8988T (cell line): ENCODE results near the gene WDR31.

Source experiments
- DNase-seq: peaks from one replicate; pipeline ENCODE4 v3.0.0; 2011

The WDR31 gene

GRCh38 chr9:113293285-113293878 lies 46.7 kb downstream of the WDR31 start:
- no peak for DNase-seq

GRCh38 chr9:113290052-113290607 lies 49.9 kb downstream of the WDR31 start:
- DNase-seq, result no peak

- DNase-seq, result no peak
Observed at GRCh38 chr9:113289091-113289490, 51.0 kb downstream of the WDR31 start.

- DNase-seq, result no peak
Observed at GRCh38 chr9:113281356-113281755, 58.7 kb downstream of the WDR31 start.

- DNase-seq, result no peak
Observed at GRCh38 chr9:113278840-113279239, 61.2 kb downstream of the WDR31 start.

GRCh38 chr9:113275157-113276131 lies 64.6 kb downstream of the WDR31 start, which contains the start of the genes CDC26 and PRPF4:
TSS of gene CDC26 (minus strand) at chr9:113275572. CDS start at chr9:113272507, 3,065 bp downstream.
TSS of gene PRPF4 (plus strand) at chr9:113275658. CDS start at chr9:113275744, 86 bp downstream.
- DNase-seq, result peak; percentile 73

- DNase-seq, result no peak
Observed at GRCh38 chr9:113274474-113275156, 65.5 kb downstream of the WDR31 start.

- no peak for DNase-seq
Observed at GRCh38 chr9:113269871-113270270, 70.2 kb downstream of the WDR31 start.

GRCh38 chr9:113269355-113269754 lies 70.7 kb downstream of the WDR31 start:
- DNase-seq, result no peak

- no peak for DNase-seq
Observed at GRCh38 chr9:113267911-113268566, 72.0 kb downstream of the WDR31 start.

- DNase-seq, result no peak
Observed at GRCh38 chr9:113266174-113266573, 73.9 kb downstream of the WDR31 start.
